ENCODE data around the gene RANBP9.

DNA sequence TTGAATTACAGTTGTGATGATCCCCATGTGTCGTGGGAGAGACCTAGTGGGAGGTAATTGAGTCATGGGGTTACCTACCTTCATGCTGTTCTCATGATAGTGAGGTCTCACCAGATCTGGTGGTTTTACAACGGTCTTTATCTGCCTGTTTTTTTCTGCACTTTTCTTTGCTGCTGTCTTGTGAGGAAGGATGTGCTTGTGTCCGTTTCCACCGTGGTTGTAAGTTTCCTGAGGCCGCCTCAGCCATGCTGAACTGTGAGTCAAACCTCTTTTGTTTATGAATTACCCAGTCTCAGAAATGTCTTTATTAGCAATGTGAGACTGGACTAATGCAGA, 6.5 kb upstream of the RANBP9 start:
- TF ChIP-seq, protein P1, sequence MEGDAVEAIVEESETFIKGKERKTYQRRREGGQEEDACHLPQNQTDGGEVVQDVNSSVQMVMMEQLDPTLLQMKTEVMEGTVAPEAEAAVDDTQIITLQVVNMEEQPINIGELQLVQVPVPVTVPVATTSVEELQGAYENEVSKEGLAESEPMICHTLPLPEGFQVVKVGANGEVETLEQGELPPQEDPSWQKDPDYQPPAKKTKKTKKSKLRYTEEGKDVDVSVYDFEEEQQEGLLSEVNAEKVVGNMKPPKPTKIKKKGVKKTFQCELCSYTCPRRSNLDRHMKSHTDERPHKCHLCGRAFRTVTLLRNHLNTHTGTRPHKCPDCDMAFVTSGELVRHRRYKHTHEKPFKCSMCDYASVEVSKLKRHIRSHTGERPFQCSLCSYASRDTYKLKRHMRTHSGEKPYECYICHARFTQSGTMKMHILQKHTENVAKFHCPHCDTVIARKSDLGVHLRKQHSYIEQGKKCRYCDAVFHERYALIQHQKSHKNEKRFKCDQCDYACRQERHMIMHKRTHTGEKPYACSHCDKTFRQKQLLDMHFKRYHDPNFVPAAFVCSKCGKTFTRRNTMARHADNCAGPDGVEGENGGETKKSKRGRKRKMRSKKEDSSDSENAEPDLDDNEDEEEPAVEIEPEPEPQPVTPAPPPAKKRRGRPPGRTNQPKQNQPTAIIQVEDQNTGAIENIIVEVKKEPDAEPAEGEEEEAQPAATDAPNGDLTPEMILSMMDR (IDR thresholded peaks at IDR 0.05 in 4 of 5, conservative IDR thresholded peaks at IDR 0.05 in 1 of 5) = no peak
- TF ChIP-seq POLR2A (IDR thresholded peaks at IDR 0.05) = no peak

All from gastrocnemius medialis (tissue), 4 donors.